IMR-90 (cell line): ENCODE measurements around the gene COL9A3. TPM values are rescaled to one million over a fixed set of nuclear protein-coding genes. Genes with fewer than 3 reads are reported as not detected.

Source experiments
- ATAC-seq: fragments of 200-7000 bp; cut with Tn5 transposase; 2 replicates; pipeline ENCODE4 v1.9.1; 2020; ENCODE audit warnings: low read depth, mild to moderate bottlenecking, moderate library complexity
- BruUV-seq: library from RNA; stranded (reverse); fragments of 400-500 nt; replicated peaks from 2 replicates; lab custom pipeline; 2021; lab: Mats Ljungman, UMichigan
- CTCF ChIA-PET: fragments of 300-600 bp; formaldehyde crosslinking; extraction: SDS; loops from one replicate; lab custom pipeline; 2021; ENCODE audit warnings: antibody characterized with exemption; lab: Yijun Ruan, JAX
- POLR2A ChIA-PET: fragments of 300-600 bp; sonication (Branson Sonifier 250); formaldehyde crosslinking; loops from one replicate; lab custom pipeline; 2022; ENCODE audit warnings: antibody characterized with exemption; ENCODE audit not compliant: unreplicated experiment; lab: Charles Lee
- DNase-seq: peaks from one replicate; pipeline ENCODE4 v3.0.0; 2013
- H2AFZ ChIP-seq: replicated peaks from 2 replicates; pipeline ENCODE3; 2013; ENCODE audit warnings: low read length, mild to moderate bottlenecking; ENCODE audit not compliant: poor library complexity
- H2AK5ac ChIP-seq: 2 replicates; pipeline ENCODE4 v1.6.1; 2013; ENCODE audit warnings: low read depth, low read length, inconsistent platforms
- H2AK9ac ChIP-seq: replicated peaks from 2 replicates; pipeline ENCODE3; 2013; ENCODE audit warnings: mild to moderate bottlenecking, low read depth, low read length, moderate library complexity; ENCODE audit not compliant: poor library complexity
- H2BK120ac ChIP-seq: 2 replicates; pipeline ENCODE4 v1.6.1; 2013; ENCODE audit warnings: low read depth, low read length, inconsistent platforms
- H2BK15ac ChIP-seq: 3 replicates; pipeline ENCODE4 v1.6.1; 2013; ENCODE audit warnings: low read depth, low read length, inconsistent platforms
- H2BK20ac ChIP-seq: 2 replicates; pipeline ENCODE4 v1.6.1; 2013; ENCODE audit warnings: low read depth, mild to moderate bottlenecking, inconsistent platforms, low read length, moderate library complexity
- H2BK5ac ChIP-seq: 2 replicates; pipeline ENCODE4 v1.6.1; 2013; ENCODE audit warnings: mild to moderate bottlenecking, low read depth, low read length, inconsistent platforms; ENCODE audit not compliant: poor library complexity, severe bottlenecking
- H3K14ac ChIP-seq: replicated peaks from 2 replicates; pipeline ENCODE4 v1.6.1; 2013; ENCODE audit warnings: low read depth, low read length, inconsistent platforms
- H3K18ac ChIP-seq: 2 replicates; pipeline ENCODE4 v1.6.1; 2013; ENCODE audit warnings: low read depth, low read length, control low read depth
- H3K23ac ChIP-seq: 2 replicates; pipeline ENCODE4 v1.6.1; 2013; ENCODE audit warnings: low read depth, low read length, inconsistent platforms
- H3K27ac ChIP-seq: 2 replicates; pipeline ENCODE4 v1.5.1; 2013; ENCODE audit warnings: mild to moderate bottlenecking, control low read depth, low read length; ENCODE audit not compliant: insufficient read depth
- H3K27me3 ChIP-seq: 2 replicates; pipeline ENCODE4 v1.6.1; 2013; ENCODE audit warnings: low read length; ENCODE audit not compliant: control insufficient read depth, insufficient read depth
- H3K36me3 ChIP-seq: 2 replicates; pipeline ENCODE4 v1.6.1; 2013; ENCODE audit warnings: low read length, mixed read lengths; ENCODE audit not compliant: control insufficient read depth, insufficient read depth
- H3K4ac ChIP-seq: 2 replicates; pipeline ENCODE4 v1.6.1; 2013; ENCODE audit warnings: low read depth, low read length, inconsistent platforms
- H3K4me1 ChIP-seq: 2 replicates; pipeline ENCODE4 v1.6.1; 2013; ENCODE audit warnings: low read length, mixed read lengths; ENCODE audit not compliant: control insufficient read depth, insufficient read depth
- H3K4me2 ChIP-seq: 2 replicates; pipeline ENCODE4 v1.6.1; 2013; ENCODE audit warnings: low read depth, mild to moderate bottlenecking, control low read depth, low read length, moderate library complexity
- H3K4me3 ChIP-seq: 2 replicates; pipeline ENCODE4 v1.5.1; 2013; ENCODE audit warnings: low read depth, mild to moderate bottlenecking, control low read depth, low read length, moderate library complexity; ENCODE audit not compliant: insufficient read depth
- H3K56ac ChIP-seq: 2 replicates; pipeline ENCODE4 v1.6.1; 2013; ENCODE audit warnings: low read length, inconsistent platforms; ENCODE audit not compliant: insufficient read depth; ENCODE audit errors: extremely low read depth
- H3K79me1 ChIP-seq, 2 experiments: 2 replicates each; pipeline ENCODE4 v1.6.1; 2013; ENCODE audit warnings: low read length in 2 of 2, inconsistent platforms in 1 of 2, low read depth in 1 of 2
- H3K9ac ChIP-seq: 2 replicates; pipeline ENCODE4 v1.6.1; 2013; ENCODE audit warnings: low read depth, low read length, control low read depth
- H3K9me1 ChIP-seq: 2 replicates; pipeline ENCODE4 v1.6.1; 2013; ENCODE audit warnings: low read length, inconsistent platforms; ENCODE audit not compliant: insufficient read depth
- H3K9me3 ChIP-seq: 2 replicates; pipeline ENCODE4 v1.6.1; 2013; ENCODE audit warnings: low read length; ENCODE audit not compliant: control insufficient read depth, insufficient read depth
- H4K20me1 ChIP-seq: 2 replicates; pipeline ENCODE4 v1.6.1; 2013; ENCODE audit warnings: low read length, inconsistent platforms; ENCODE audit not compliant: insufficient read depth
- H4K5ac ChIP-seq: 2 replicates; pipeline ENCODE4 v1.6.1; 2013; ENCODE audit warnings: mild to moderate bottlenecking, low read depth, low read length, control low read depth
- H4K8ac ChIP-seq, 2 experiments: 2 replicates each; pipeline ENCODE4 v1.6.1; 2013; ENCODE audit warnings: low read depth in 2 of 2, low read length in 2 of 2, control low read depth in 1 of 2, inconsistent platforms in 1 of 2
- H4K91ac ChIP-seq: 2 replicates; pipeline ENCODE4 v1.6.1; 2013; ENCODE audit warnings: low read depth, low read length, inconsistent platforms; ENCODE audit not compliant: insufficient read depth
- CEBPB ChIP-seq: IDR thresholded peaks from 2 replicates; pipeline ENCODE4 v1.6.1; 2012; ENCODE audit warnings: low read depth, low read length, improper control_type of control experiment
- WGBS, 2 experiments: methylation state at CpG; one replicate each; pipeline versions ENCODE4 v1.1.5 to v1.1.7; 2013; ENCODE audit warnings: missing lambda C conversion rate in 2 of 2; ENCODE audit not compliant: insufficient read length in 1 of 2; ENCODE audit errors: extremely low coverage in 2 of 2; 5-methylcytosine and 5-hydroxymethylcytosine counted together
- dilution Hi-C: fragments of 300-500 bp; cut with HindIII; formaldehyde crosslinking; loops from one replicate; pipeline ENCODE4 v1.14.3; 2018; ENCODE audit warnings: low sequenced_read_pairs; ENCODE audit not compliant: unreplicated experiment
- in situ Hi-C: fragments of 300-500 bp; cut with MboI; formaldehyde crosslinking; loops from 3 replicates; pipeline ENCODE4 v1.14.3; 2019; ENCODE audit warnings: low sequenced_read_pairs, inconsistent platforms, mixed read lengths
- intact Hi-C: fragments of 100-400 bp; cut with micrococcal nuclease; formaldehyde crosslinking; loops from 2 replicates; pipeline ENCODE4 v1.10.0; 2022
- polyA plus RNA-seq, 3 experiments: library from polyadenylated mRNA; depleted of rRNA; stranded (reverse); fragments of >200 nt; gene quantifications; 2 replicates each; pipeline ENCODE4 v1.2.3, GENCODE V29; 2012; ENCODE audit warnings: low replicate concordance in 1 of 3
- total RNA-seq: library from RNA; depleted of rRNA; stranded (reverse); fragments of >200 nt; gene quantifications from 2 replicates; pipeline ENCODE4 v1.2.3, GENCODE V29; 2012

COL9A3 gene
- total and polyA plus RNA-seq, 2 of the 4 experiments (the other 2 are of a cell fraction) = 0.36 to 1.4 TPM

DNA sequence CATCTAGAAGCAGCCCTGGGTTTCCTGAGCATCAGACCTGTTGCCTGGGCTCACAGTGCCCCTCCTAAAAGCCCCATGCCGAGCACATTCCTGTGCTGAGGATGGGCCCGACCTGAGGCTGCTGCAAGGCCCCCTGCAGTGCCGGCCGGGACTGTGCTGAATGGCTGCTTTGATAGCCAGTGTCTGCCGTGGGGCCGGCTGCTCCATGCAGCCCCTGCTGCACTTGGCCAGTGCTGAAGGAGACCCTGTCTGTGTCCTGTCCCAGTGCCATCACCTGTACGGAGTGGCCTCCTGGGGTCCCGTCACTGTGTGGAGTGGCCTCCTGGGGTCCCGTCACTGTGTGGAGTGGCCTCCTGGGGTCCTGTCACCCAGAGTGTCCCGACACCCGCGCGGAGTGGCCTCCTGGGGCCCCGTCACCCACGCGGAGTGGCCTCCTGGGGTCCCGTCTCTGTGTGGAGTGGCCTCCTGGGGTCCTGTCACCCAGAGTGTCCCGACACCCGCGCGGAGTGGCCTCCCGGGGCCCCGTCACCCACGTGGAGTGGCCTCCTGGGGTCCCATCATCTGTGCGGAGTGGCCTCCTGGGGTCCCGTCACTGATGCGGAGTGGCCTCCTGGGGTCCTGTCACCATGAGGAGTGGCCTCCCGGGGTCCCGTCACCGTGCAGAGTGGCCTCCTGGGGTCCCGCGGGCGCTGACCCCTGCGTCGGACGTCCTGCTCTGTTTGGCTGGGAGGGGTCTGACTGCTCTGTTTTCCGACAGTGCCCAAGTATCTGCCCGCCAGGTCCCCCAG is 7.0 kb downstream of the COL9A3 start:
- Histone ChIP-seq H2BK20ac (no peak overlapping the region), H2BK15ac (no peak overlapping the region), H4K20me1 (no peaks in the 10 kb centered on the region), H3K4me2 (no peak overlapping the region), H2AFZ (no peak overlapping the region), H3K9ac (no peak overlapping the region), H3K27me3 (no peaks in the 10 kb centered on the region), H3K4me3 (no peak overlapping the region), H2AK9ac (no peak overlapping the region), H3K27ac (no peak overlapping the region), H3K23ac (no peak overlapping the region), H4K5ac (no peak overlapping the region), H4K8ac (no peak overlapping the region), H3K9me1 (no peaks in the 10 kb centered on the region), H3K56ac (no peak overlapping the region), H3K36me3 (no peaks in the 10 kb centered on the region), H2BK5ac (no peak overlapping the region), H3K4ac (no peak overlapping the region), H3K14ac (no peak overlapping the region), H3K9me3 (no peaks in the 10 kb centered on the region), H2AK5ac (no peak overlapping the region), H3K79me1 (no peaks in the 10 kb centered on the region), H3K18ac (no peak overlapping the region), H4K91ac (no peak overlapping the region), H2BK120ac (no peak overlapping the region), H3K4me1 (peaks cover 9% of the 10 kb centered on the region)
- TF ChIP-seq CEBPB = no peak
- no TSS peak for BruUV-seq
- no peak for ATAC-seq
- ChIA-PET POLR2A (no interaction called here), CTCF (no interaction called here)
- in situ Hi-C loops = no loop called here
- intact Hi-C loops = no loop called here
- no peak for DNase-seq
- 77% methylated on average over 15 of the region's 38 CpGs; no CpG with 5 or more reads in 1 of the 2 experiments for WGBS, 2 experiments
- dilution Hi-C loops = no loop called here
